ENCODE results near the gene HPS4.

GRCh38 chr22:26428515-26429457 is 54.8 kb downstream of the HPS4 start, which contains the start of gene ASPHD2:
- no peak for TF ChIP-seq CTCF (conservative IDR thresholded peaks at IDR 0.05 in 1 of 2, IDR thresholded peaks at IDR 0.05 in 1 of 2; ENCODE audit: extremely low read depth in 1 of 2, insufficient read depth in 1 of 2, low read depth in 1 of 2, low read length in 2 of 2)
- no peak for TF ChIP-seq EZH2 (IDR thresholded peaks at IDR 0.05; ENCODE audit: borderline replicate concordance, low read length)

Data from mammary epithelial cell (primary cell).